ENCODE measurements around the gene CIART. TPM values are rescaled to one million over a fixed set of nuclear protein-coding genes. Genes with fewer than 3 reads are reported as not detected.

CIART gene
- total and polyA plus RNA-seq, 10 of the 15 experiments (the other 5 are each of a cell fraction or from before 2014, with no cell fraction given) = 0.44 to 1.4 (median 0.67) TPM

GRCh38 chr1:150237746-150238145, 44.6 kb upstream of the CIART start:
- no peaks in the 10 kb centered on the region for H4K20me1 ChIP-seq (ENCODE audit: control insufficient read depth, insufficient read depth)
- BruUV-seq (replicated peaks) = no TSS peak
- POLR2A ChIA-PET = no interaction called here
- no peak overlapping the region for H3K9ac ChIP-seq (ENCODE audit: control insufficient read depth, insufficient read depth, low read length)
- ATAC-seq = no peak
- no peaks in the 10 kb centered on the region for H3K9me3 ChIP-seq (replicated peaks; ENCODE audit: control insufficient read depth, insufficient read depth, low read length)
- TF ChIP-seq LARP7 (IDR thresholded peaks at IDR 0.05) (no peak), KAT2A (conservative IDR thresholded peaks at IDR 0.05; ENCODE audit: control insufficient read depth, low read depth, low read length) (no peak), SIX5 (IDR thresholded peaks at IDR 0.05; ENCODE audit: low read depth, low read length, severe bottlenecking) (no peak), ZBTB11 (CRISPR knock-in tag; IDR thresholded peaks at IDR 0.05) (no peak), PML (IDR thresholded peaks at IDR 0.05; ENCODE audit: low read length) (no peak), YBX1 (IDR thresholded peaks at IDR 0.05) (no peak), ZNF207 (IDR thresholded peaks at IDR 0.05; ENCODE audit: borderline replicate concordance) (no peak), BACH1 (IDR thresholded peaks at IDR 0.05; ENCODE audit: borderline replicate concordance) (no peak), RUNX3 (IDR thresholded peaks at IDR 0.05; ENCODE audit: low read length) (no peak), STAT1 (conservative IDR thresholded peaks at IDR 0.05) (no peak), KLF5 (IDR thresholded peaks at IDR 0.05; ENCODE audit: partially characterized antibody) (no peak)
- TF ChIP-seq, protein P1, sequence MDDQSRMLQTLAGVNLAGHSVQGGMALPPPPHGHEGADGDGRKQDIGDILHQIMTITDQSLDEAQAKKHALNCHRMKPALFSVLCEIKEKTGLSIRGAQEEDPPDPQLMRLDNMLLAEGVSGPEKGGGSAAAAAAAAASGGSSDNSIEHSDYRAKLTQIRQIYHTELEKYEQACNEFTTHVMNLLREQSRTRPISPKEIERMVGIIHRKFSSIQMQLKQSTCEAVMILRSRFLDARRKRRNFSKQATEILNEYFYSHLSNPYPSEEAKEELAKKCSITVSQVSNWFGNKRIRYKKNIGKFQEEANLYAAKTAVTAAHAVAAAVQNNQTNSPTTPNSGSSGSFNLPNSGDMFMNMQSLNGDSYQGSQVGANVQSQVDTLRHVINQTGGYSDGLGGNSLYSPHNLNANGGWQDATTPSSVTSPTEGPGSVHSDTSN (IDR thresholded peaks at IDR 0.05; ENCODE audit: insufficient replicate concordance, low read depth, low read length) = no peak
- H3K4me1 ChIP-seq (ENCODE audit: control insufficient read depth, insufficient read depth, low read length) = no peaks in the 10 kb centered on the region
- no peaks in the 10 kb centered on the region for H3K27me3 ChIP-seq (replicated peaks in 1 of 2; ENCODE audit: control insufficient read depth in 2 of 2, insufficient read depth in 2 of 2, low read length in 1 of 2)
- H3K4me2 ChIP-seq (ENCODE audit: control insufficient read depth, insufficient read depth) = no peak overlapping the region
- intact Hi-C loops (cut with micrococcal nuclease; ENCODE audit: unreplicated experiment) = loop anchor here (5.0 to 10.0 kb wide), 2 partner anchors 35 to 127 kb away; partner anchors contain the start of genes C1orf54 and RPRD2
- no peak overlapping the region for H2AFZ ChIP-seq (ENCODE audit: control insufficient read depth, low read depth, low read length)
- FAIRE-seq = no peak
- SMC1A ChIA-PET (ENCODE audit: uncharacterized antibody, unreplicated experiment) = no interaction called here
- no peaks in the 10 kb centered on the region for H3K36me3 ChIP-seq (ENCODE audit: control insufficient read depth in 2 of 2, insufficient read depth in 2 of 2, low read length in 1 of 2)
- in situ Hi-C loops (cut with MboI) = no loop called here
- no peak for DNase-seq (ENCODE audit: low read depth, low spot score)
- RAD21 ChIA-PET (ENCODE audit: unreplicated experiment) = no interaction called here
- H3K27ac ChIP-seq (ENCODE audit: control insufficient read depth, insufficient read depth) = no peak overlapping the region
- CTCF ChIA-PET = interaction anchor here (1.8 kb wide), 1 partner anchor 18 kb away, joined by 5 read pairs; no protein-coding TSS in a partner anchor
- no peak overlapping the region for H3K4me3 ChIP-seq
- peaks cover 36% of the 10 kb centered on the region for H3K79me2 ChIP-seq (ENCODE audit: control insufficient read depth, insufficient read depth, low read length)
- 99% methylated on average over 21 of the region's 21 CpGs for WGBS (ENCODE audit: insufficient coverage, insufficient replicate concordance, low lambda C conversion rate, missing lambda C conversion rate)
